GM18505 (cell line): ENCODE data around the gene APOF.
"Not testable (repeated sequence)": the region's sequence is repeated elsewhere in the genome, so short reads cannot be mapped to it uniquely, and the experiment has no call there.

Experiments
- ATAC-seq: cut with Tn5 transposase; IDR thresholded peaks from one replicate; pipeline ENCODE4 v1.9.1; 2021; ENCODE audit not compliant: unreplicated experiment
- POLR2A ChIP-seq: IDR thresholded peaks from 4 replicates; pipeline ENCODE4 v1.6.1; 2011; ENCODE audit warnings: borderline replicate concordance; ENCODE audit not compliant: insufficient read depth, insufficient read length; ENCODE audit errors: extremely low read depth

The APOF gene

GRCh38 chr12:56362130-56363059 is at the start of gene APOF:
APOF (minus strand) TSS chr12:56362857; CDS start chr12:56362745, 112 bp downstream.
- no peak for ATAC-seq
- no peak for TF ChIP-seq POLR2A

- ATAC-seq: no peak
- TF ChIP-seq POLR2A: no peak
Observed at GRCh38 chr12:56411781-56412639, 49.4 kb upstream of the APOF start.

- no peak for ATAC-seq
- TF ChIP-seq POLR2A: no peak
Observed at GRCh38 chr12:56410768-56411167, 48.1 kb upstream of the APOF start.

GRCh38 chr12:56408799-56409417 is 46.3 kb upstream of the APOF start:
- ATAC-seq: no peak
- TF ChIP-seq POLR2A: no peak

- ATAC-seq: not testable (repeated sequence)
Observed at GRCh38 chr12:56404227-56404626, 41.6 kb upstream of the APOF start.

GRCh38 chr12:56401612-56402011 is 39.0 kb upstream of the APOF start:
- ATAC-seq: not testable (repeated sequence)

- ATAC-seq: not testable (repeated sequence)
Observed at GRCh38 chr12:56401125-56401524, 38.5 kb upstream of the APOF start.

- not testable (repeated sequence) for ATAC-seq
Observed at GRCh38 chr12:56399466-56399865, 36.8 kb upstream of the APOF start.

- ATAC-seq: no peak
- TF ChIP-seq POLR2A: no peak
Observed at GRCh38 chr12:56398324-56398723, 35.7 kb upstream of the APOF start.

- no peak for ATAC-seq
- TF ChIP-seq POLR2A: no peak
Observed at GRCh38 chr12:56392331-56392730, 29.7 kb upstream of the APOF start.

- TF ChIP-seq POLR2A: no peak
- ATAC-seq: no peak
Observed at GRCh38 chr12:56391721-56392120, 29.1 kb upstream of the APOF start.

- no peak for ATAC-seq
- no peak for TF ChIP-seq POLR2A
Observed at GRCh38 chr12:56389412-56389811, 26.8 kb upstream of the APOF start.

- TF ChIP-seq POLR2A: no peak
- no peak for ATAC-seq
Observed at GRCh38 chr12:56387152-56387736, 24.6 kb upstream of the APOF start.
